Measurements from ENCODE around the gene PGM5.

Gene PGM5

DNA sequence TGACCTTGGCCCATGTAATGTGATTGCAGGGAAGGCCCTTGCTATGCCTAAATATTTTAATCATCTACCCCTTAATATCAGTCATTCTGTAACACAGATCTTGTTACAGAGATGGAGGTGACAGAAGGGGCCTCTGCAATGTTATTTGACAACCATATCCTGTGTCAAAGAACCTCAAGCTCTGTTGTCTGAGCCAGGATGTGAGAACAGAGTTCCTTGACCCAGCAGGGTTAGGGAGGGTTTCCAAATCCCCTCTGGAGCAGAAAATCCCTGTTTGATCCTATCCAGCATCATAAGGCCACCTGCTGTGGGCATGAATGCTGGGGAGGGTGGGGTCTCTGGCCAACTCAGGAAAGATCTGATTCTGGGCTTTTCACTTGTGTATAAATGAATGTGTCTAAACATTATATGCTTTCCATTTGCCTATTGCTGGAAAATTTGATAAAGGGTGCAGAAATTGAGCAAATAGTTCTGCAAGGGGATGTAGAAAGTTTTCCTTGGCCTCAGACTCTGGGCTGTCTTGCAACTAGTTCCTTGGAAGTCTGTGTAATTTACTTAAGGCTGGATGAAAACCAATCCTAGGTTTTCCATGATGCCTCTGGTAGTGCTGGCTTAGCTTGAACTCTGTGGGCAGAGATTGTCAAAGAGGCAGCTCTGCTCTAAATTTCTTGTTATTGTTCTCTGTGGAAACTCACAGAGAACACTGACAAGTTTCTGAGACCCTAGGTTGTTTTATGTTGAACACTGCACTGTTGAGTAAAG lies 71.0 kb downstream of the PGM5 start:
- DNase-seq = no peak
- intact Hi-C loops (cut with DNase I) = no loop called here

GRCh38 chr9:68428481-68428880 lies 72.1 kb downstream of the PGM5 start:
- intact Hi-C loops (cut with DNase I) = no loop called here
- DNase-seq = no peak

DNA sequence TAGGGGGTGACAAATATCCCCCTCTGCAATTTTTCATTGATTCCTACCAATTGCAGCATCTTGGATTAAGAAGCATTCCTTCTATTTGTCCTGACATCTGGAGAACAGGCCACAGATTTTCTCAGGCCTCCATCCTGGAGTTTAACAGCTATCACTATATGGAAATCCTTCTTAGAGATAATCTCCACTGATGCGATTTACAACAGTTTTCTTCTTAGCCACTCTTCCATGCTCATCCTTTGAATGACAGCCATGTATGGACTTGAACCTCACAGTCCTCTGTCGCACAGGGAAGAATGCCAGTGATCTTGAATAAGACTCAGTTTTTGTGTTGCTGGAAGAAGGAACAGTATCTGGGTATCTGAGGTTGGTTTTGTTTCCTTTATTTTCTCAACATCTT lies 73.2 kb downstream of the PGM5 start:
- no peak for DNase-seq
- intact Hi-C loops (cut with DNase I) = no loop called here

- intact Hi-C loops (cut with DNase I) = no loop called here
- DNase-seq = no peak
These were observed 74.9 kb downstream of the PGM5 start for GRCh38 chr9:68431307-68431706.

- DNase-seq = no peak
These were observed 77.2 kb downstream of the PGM5 start for GRCh38 chr9:68433531-68434110.

DNA sequence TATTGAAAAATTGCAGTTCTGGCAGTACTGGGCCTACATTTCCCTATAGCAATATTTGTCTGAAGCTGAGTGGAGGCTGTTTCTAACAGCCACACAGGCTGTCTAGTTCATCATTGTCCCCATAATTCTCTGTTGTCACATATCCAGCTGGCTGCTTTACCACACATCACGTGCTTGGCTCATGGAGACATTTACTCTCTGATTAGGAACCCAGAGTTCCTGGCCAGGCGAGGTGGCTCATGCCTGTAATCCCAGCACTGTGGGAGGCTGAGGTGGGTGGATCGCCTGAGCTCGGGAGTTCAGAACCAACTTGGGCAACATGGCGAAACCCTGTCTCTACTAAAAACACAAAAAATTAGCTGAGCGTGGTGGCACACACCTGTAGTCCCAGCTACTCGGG lies 81.4 kb downstream of the PGM5 start:
- no peak for DNase-seq

More at GRCh38 chr9:68433531-68434110, 77.2 kb downstream of the PGM5 start:
- intact Hi-C loops (cut with DNase I) = no loop called here

DNA sequence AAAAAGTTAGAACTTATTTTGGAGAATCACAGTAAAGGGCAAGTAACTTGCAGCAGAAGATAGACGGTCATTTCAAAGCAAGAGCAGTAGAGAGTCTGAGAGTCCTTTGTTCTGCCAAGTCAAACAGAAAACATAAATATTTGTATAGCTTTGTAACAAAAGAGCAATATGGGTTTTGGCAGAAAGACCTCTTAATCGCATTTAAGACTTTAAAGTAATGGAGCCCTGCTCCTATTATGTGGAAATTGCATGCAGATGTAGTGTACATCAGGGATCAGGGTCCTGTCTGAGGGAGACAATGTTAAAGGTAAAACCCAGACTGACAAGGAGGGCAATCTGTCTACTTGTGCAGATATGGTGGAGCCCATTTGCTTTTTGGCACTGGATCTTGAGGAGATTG lies 87.2 kb downstream of the PGM5 start:
- intact Hi-C loops (cut with DNase I) = no loop called here
- no peak for DNase-seq

More for the DNA sequence above, 81.4 kb downstream of the PGM5 start:
- intact Hi-C loops (cut with DNase I) = no loop called here

- intact Hi-C loops (cut with DNase I) = no loop called here
These were observed 90.4 kb downstream of the PGM5 start for GRCh38 chr9:68446836-68447235.

GRCh38 chr9:68447611-68448010 lies 91.2 kb downstream of the PGM5 start:
- DNase-seq = no peak
- intact Hi-C loops (cut with DNase I) = no loop called here

More at GRCh38 chr9:68446836-68447235, 90.4 kb downstream of the PGM5 start:
- no peak for DNase-seq

DNA sequence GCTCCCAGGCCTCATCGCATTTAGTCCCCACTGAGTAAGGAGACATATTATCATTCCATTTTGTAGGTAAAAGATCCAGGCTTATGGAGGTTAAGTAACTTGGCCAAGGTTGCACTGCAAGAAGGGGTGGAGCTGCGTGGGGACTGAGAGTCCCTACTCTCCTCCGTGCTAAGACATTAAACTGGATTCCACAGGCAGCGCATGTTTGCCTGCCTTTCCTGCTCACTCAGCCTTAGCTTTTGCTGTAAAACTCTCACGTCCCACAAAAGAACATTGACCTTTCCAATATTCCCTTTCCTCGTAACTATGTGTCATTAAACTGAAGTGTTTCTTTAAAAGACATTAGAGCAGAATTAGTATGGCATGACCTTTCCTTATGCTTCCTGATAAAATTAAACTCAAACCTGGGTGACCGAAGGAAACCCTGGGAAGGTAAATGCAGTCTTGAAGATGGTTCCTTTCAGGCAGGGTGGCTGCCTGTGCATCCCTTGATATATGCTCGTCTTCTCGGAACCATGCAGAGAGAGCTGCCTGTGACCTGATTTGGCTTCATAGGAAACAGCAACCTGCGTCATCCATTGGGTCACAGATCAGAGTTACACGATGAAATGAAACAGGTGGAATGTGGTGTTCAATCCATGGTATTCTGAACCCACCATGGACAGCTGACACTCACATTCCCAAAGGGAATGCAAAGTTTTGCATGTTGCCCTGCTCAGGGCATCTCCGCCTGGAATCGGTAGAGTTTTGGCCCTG lies 98.3 kb downstream of the PGM5 start:
- intact Hi-C loops (cut with DNase I) = no loop called here
- no peak for DNase-seq

GRCh38 chr9:68455451-68455850 lies 99.0 kb downstream of the PGM5 start:
- intact Hi-C loops (cut with DNase I) = no loop called here
- no peak for DNase-seq

GRCh38 chr9:68457803-68458202 lies 101.4 kb downstream of the PGM5 start:
- intact Hi-C loops (cut with DNase I) = no loop called here
- no peak for DNase-seq

- intact Hi-C loops (cut with DNase I) = no loop called here
- no peak for DNase-seq
These were observed 102.5 kb downstream of the PGM5 start for GRCh38 chr9:68458918-68459317.

GRCh38 chr9:68462105-68462775 lies 105.8 kb downstream of the PGM5 start:
- DNase-seq = no peak

GRCh38 chr9:68470067-68470466 lies 113.7 kb downstream of the PGM5 start:
- intact Hi-C loops (cut with DNase I) = no loop called here
- no peak for DNase-seq

More at GRCh38 chr9:68462105-68462775, 105.8 kb downstream of the PGM5 start:
- intact Hi-C loops (cut with DNase I) = no loop called here

DNA sequence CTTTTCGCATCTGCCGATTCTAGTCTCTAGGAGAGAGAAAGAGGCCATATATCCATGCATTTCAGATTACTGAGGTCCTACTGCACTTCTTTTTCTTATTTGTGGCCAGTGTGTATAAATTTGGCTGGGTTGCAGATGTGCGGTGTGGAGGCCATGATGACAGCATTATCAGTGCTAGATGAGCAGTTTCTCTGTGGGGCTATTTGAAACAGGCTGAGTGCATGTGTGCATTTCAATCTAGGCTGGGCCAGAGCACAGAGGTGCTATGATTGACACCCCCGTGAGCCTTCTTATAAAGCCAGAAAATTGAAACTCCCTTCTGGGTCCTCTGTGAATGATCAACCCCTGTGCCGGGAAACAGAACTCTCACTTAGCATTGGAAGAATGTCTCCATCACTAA lies 114.2 kb downstream of the PGM5 start:
- intact Hi-C loops (cut with DNase I) = no loop called here
- no peak for DNase-seq

DNA sequence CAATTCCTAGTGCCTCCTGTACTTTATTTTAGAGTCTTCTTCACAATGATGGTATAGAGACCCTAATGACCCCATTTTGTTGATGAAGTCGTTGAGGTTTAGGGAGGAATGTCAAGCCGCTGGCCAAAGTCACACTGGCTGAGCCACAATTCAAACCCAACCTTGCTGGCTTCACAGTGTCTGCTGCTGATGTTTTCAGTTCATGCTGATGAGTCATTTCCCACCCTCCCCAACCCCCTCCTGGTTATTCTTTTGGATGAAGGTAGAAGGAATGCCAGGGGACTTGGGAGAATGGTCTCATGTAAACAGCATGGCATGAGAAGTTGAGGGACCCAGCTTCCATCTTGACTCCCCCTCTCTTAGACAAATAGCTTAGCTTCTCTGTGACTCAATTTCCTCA lies 115.7 kb downstream of the PGM5 start:
- no peak for DNase-seq
- intact Hi-C loops (cut with DNase I) = no loop called here

DNA sequence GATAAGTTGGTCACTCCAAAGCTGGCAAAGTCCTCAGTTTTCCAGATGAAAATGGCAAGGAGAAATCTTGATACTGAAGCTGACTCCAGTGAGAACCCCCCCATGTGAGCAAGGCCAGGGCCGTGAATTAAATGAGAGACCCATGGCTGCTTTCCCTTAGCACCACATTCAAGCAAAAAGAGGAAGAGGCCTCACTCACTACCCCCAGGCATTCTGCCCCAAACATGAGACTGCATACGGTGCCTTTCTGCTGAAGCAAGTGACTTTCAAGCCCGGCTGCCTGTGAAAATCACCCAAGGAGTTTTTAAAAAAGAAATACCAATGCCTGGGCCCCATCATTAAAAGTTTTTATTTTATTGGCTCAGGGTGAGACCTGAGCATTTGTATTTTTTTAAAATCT lies 117.4 kb downstream of the PGM5 start:
- DNase-seq = peak in 12 of 42 donors; percentile 1 to 45 (median 10)
- intact Hi-C loops (cut with DNase I) = no loop called here

DNA sequence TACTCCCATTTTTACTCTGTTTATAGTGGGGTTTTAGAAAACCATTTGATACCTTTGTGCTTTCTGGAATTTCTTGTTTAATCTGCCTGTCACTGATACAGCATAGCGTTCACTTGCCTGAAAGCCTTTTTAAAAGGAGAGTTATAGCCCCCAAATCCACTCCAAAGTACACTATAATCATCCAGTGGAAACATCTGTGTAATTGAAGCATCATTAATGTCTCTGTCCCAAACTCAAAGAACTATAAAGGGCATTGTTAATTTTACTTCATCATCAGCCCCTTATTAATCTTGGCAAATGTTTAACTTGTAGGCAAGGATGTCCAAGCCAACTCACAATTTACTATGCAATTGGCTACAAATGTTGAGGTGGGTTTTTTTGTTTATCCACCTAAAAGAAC lies 120.0 kb downstream of the PGM5 start:
- DNase-seq = no peak
- intact Hi-C loops (cut with DNase I) = no loop called here

GRCh38 chr9:68476847-68477246 lies 120.4 kb downstream of the PGM5 start:
- DNase-seq = no peak
- intact Hi-C loops (cut with DNase I) = no loop called here

All from head of caudate nucleus (tissue), 42 donors.